K562 (cell line): ENCODE data around the gene C2CD4C. TPM values are rescaled to one million over a fixed set of nuclear protein-coding genes. Genes with fewer than 3 reads are reported as not detected.
A peak's percentile ranks its signal among the peaks of the same experiment; 100 is the strongest.

ENCODE experiments used
- ATAC-seq: fragments of 200-7000 bp; cut with Tn5 transposase; 3 replicates; pipeline ENCODE4 v1.9.1; 2020; ENCODE audit warnings: moderate library complexity
- BruUV-seq: library from RNA; stranded (reverse); fragments of 400-500 nt; replicated peaks from 2 replicates; lab custom pipeline; 2021; lab: Mats Ljungman, UMichigan
- CTCF ChIA-PET: fragments of 300-600 bp; formaldehyde crosslinking; extraction: SDS; loops from one replicate; lab custom pipeline; 2021; ENCODE audit warnings: low intra/inter-chr PET ratio; lab: Yijun Ruan, JAX
- POLR2A ChIA-PET: fragments of 300-600, 350-650 bp; sonication (Branson Sonifier 250); formaldehyde crosslinking; extraction: SDS; loops from one replicate; lab custom pipeline; 2021; ENCODE audit warnings: antibody characterized with exemption, inconsistent platforms; lab: Yijun Ruan, JAX
- DNase-seq, 4 experiments: peaks; one replicate each; pipeline versions ENCODE4 v3.0.0 to v3.0.0-alpha.2; 2011 to 2018; ENCODE audit warnings: low spot score in 3 of 4, mixed read lengths in 3 of 4; ENCODE audit errors: extremely low read depth in 1 of 4
- FAIRE-seq: peaks from 2 replicates; lab custom pipeline; 2011; peaks lifted over from hg19 to GRCh38; lab: Jason Lieb, UNC
- H2AFZ ChIP-seq: 2 replicates; pipeline ENCODE4 v1.6.0; 2011; ENCODE audit warnings: low read depth, low read length, control low read depth, inconsistent platforms
- H3K27ac ChIP-seq: fragments of 200-600 bp; 3 replicates; pipeline ENCODE4 v1.8.0; 2011; ENCODE audit warnings: low read depth, mild to moderate bottlenecking, control low read depth, inconsistent platforms, low read length, moderate library complexity, mixed read lengths; ENCODE audit errors: extremely low read depth
- H3K27me3 ChIP-seq, 2 experiments: fragments of 300-600 bp in 1 of 2; 2 replicates in 1 of 2; 3 replicates in 1 of 2; pipeline versions ENCODE4 v1.6.0 to v1.8.0; 2011; ENCODE audit warnings: inconsistent platforms in 2 of 2, low read length in 2 of 2, mild to moderate bottlenecking in 1 of 2, mixed read lengths in 1 of 2, moderate library complexity in 1 of 2; ENCODE audit not compliant: control insufficient read depth in 2 of 2, insufficient read depth in 2 of 2
- H3K36me3 ChIP-seq: fragments of 300-600 bp; 3 replicates; pipeline ENCODE4 v1.8.0; 2011; ENCODE audit warnings: mild to moderate bottlenecking, low read length, inconsistent platforms; ENCODE audit not compliant: control insufficient read depth, insufficient read depth
- H3K4me1 ChIP-seq, 2 experiments: fragments of 200-600 bp in 1 of 2; replicated peaks in 1 of 2; 2 replicates in 1 of 2; 3 replicates in 1 of 2; pipeline versions ENCODE4 v1.5.1 to v1.8.0; 2011; ENCODE audit warnings: inconsistent platforms in 2 of 2, low read length in 2 of 2, mild to moderate bottlenecking in 1 of 2, mixed read lengths in 1 of 2, moderate library complexity in 1 of 2; ENCODE audit not compliant: control insufficient read depth in 2 of 2, insufficient read depth in 2 of 2
- H3K4me2 ChIP-seq: 2 replicates; pipeline ENCODE4 v1.6.1; 2011; ENCODE audit warnings: low read length, control low read depth, inconsistent platforms, mixed read lengths; ENCODE audit not compliant: insufficient read depth
- H3K4me3 ChIP-seq: fragments of 200-600 bp; sonication (generic), shearing (Covaris generic); 2 replicates; pipeline ENCODE4 v1.5.1; 2016; ENCODE audit warnings: control low read depth, inconsistent platforms
- H3K79me2 ChIP-seq: fragments of 200-600 bp; 3 replicates; pipeline ENCODE4 v1.8.0; 2011; ENCODE audit warnings: low read length, inconsistent platforms; ENCODE audit not compliant: control insufficient read depth, insufficient read depth
- H3K9ac ChIP-seq, 2 experiments: 2 replicates each; pipeline versions ENCODE4 v1.6.0 to v1.6.1; 2011; ENCODE audit warnings: low read depth in 2 of 2, low read length in 2 of 2, control low read depth in 1 of 2, inconsistent platforms in 1 of 2, mild to moderate bottlenecking in 1 of 2, mixed read lengths in 1 of 2; ENCODE audit not compliant: insufficient read depth in 1 of 2
- H3K9me1 ChIP-seq: one replicate; pipeline ENCODE4 v1.6.0; 2011; ENCODE audit warnings: inconsistent platforms, mild to moderate bottlenecking, low read length, moderate library complexity; ENCODE audit not compliant: control insufficient read depth, insufficient read depth
- H3K9me3 ChIP-seq: replicated peaks from 2 replicates; pipeline ENCODE4 v1.5.1; 2011; ENCODE audit warnings: low read depth, low read length, inconsistent platforms; ENCODE audit not compliant: control insufficient read depth, insufficient read depth
- H4K20me1 ChIP-seq: replicated peaks from 2 replicates; pipeline ENCODE4 v1.6.1; 2011; ENCODE audit warnings: low read length, inconsistent platforms, mixed read lengths; ENCODE audit not compliant: control insufficient read depth, insufficient read depth
- CBFA2T2 ChIP-seq: fragments of 450-650 bp; conservative IDR thresholded peaks from 2 replicates; pipeline ENCODE4 v1.6.1; 2017; ENCODE audit warnings: mild to moderate bottlenecking
- RBM17 ChIP-seq: fragments of 200-400 bp; formaldehyde crosslinking; IDR thresholded peaks from 2 replicates; pipeline ENCODE4 v1.6.1; 2017; ENCODE audit warnings: low read depth, mild to moderate bottlenecking, low read length, borderline replicate concordance
- ZNF644 ChIP-seq: fragments of 200-800 bp; sonication (Bioruptor generic); IDR thresholded peaks from 2 replicates; pipeline ENCODE4 v1.6.1; 2016; ENCODE audit warnings: low read depth, missing genetic modification characterization, missing compliant biosample characterization
- ZNF830 ChIP-seq: fragments of 250-450 bp; sonication (Bioruptor Pico); IDR thresholded peaks from 2 replicates; pipeline ENCODE4 v1.5.0; 2021; ENCODE audit warnings: mild to moderate bottlenecking
- WGBS: fragments of 100-300 bp; shearing (Covaris generic); methylation state at CpG from one replicate; pipeline ENCODE4 v1.1.6; 2016; ENCODE audit warnings: low coverage, mixed read lengths; ENCODE audit not compliant: insufficient coverage; ENCODE audit errors: missing lambda C conversion rate; 5-methylcytosine and 5-hydroxymethylcytosine counted together
- in situ Hi-C: fragments of 300-500 bp; cut with MboI; formaldehyde crosslinking; loops from 4 replicates; pipeline ENCODE4 v1.15.0; 2018; ENCODE audit warnings: inconsistent platforms, mixed read lengths
- intact Hi-C: fragments of 100-400 bp; cut with micrococcal nuclease; formaldehyde crosslinking; loops from 2 replicates; pipeline ENCODE4 v1.14.2; 2022
- polyA plus RNA-seq, 8 experiments: library from polyadenylated mRNA; depleted of rRNA in 4 of 8; stranded (reverse) in 5 of 8; unstranded in 3 of 8; fragments of >200 nt; fragmentation: Nextera tagmentation in 2 of 8; fragmentation: Illumina TruSeq in 1 of 8; extraction: Ambion mirVana in 2 of 8; extraction: Trizol in 1 of 8; gene quantifications; 2 replicates each; pipeline versions ENCODE4 v1.2.1 to v1.2.3, GENCODE V29; 2011 to 2014; ENCODE audit warnings: inconsistent platforms in 1 of 8, missing spikeins in 1 of 8
- total RNA-seq, 7 experiments: library from RNA; depleted of rRNA in 6 of 7; stranded (reverse); fragments of >200 nt in 6 of 7; fragmentation: Illumina TruSeq in 2 of 7; extraction: Trizol in 2 of 7; gene quantifications; 2 replicates each; pipeline versions ENCODE4 v1.2.1 to v1.2.3, GENCODE V29; 2011 to 2021; ENCODE audit warnings: low replicate concordance in 1 of 7
- TF ChIP-seq, protein P1 (sequence below): sonication (generic); formaldehyde crosslinking; IDR thresholded peaks from 2 replicates; pipeline ENCODE4 v1.8.0; 2022; ENCODE audit warnings: missing genetic modification reagents, mild to moderate bottlenecking, moderate library complexity, borderline replicate concordance

C2CD4C gene
- total and polyA plus RNA-seq, 9 of the 15 experiments (the other 6 are each of a cell fraction or from before 2014, with no cell fraction given) = 0.01 to 0.07 TPM; not detected in 7

DNA sequence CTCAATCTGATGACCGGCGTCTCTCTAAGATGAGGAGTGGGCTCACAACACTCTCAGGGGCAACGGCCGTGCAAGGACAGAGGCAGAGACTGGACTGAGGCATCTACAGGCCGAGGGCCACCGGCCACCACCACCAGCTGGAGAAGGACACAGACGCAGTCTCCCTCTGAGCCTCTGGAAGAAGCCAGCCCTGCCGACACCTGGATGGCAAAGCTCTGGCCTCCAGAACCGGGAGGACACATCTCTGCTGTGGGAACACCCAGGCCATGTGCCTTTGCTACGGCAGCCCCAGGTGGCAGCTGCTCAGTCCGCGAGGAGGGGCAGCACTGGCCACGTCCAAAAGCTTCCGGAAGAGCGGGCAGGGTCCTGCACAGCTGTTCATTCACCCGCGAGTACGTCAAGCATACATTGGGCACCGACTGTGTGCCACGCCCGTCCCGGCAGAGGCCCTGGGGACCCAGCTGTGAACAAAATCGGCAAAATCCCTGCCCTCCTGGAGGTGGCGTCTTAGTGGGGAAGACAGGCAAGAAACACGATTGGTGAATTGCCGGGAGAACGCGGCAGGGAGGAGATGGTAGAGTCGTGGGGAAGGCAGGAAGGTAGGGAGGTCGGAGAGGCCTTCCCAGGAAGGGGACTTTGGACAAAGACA is 17.1 kb downstream of the C2CD4C start:
- no peaks in the 10 kb centered on the region for H4K20me1 ChIP-seq
- H3K9me1 ChIP-seq = no peaks in the 10 kb centered on the region
- CTCF ChIA-PET = no interaction called here
- H3K9me3 ChIP-seq = peaks cover 4% of the 10 kb centered on the region; the same call in 1 of the 2 replicates
- no peak overlapping the region for H3K4me3 ChIP-seq
- no peak for FAIRE-seq
- no peak overlapping the region for H3K9ac ChIP-seq
- H3K4me2 ChIP-seq = no peak overlapping the region
- H3K79me2 ChIP-seq = no peaks in the 10 kb centered on the region
- no peak for DNase-seq
- BruUV-seq = no TSS peak
- H3K36me3 ChIP-seq = no peaks in the 10 kb centered on the region
- peaks cover 0 to 9% of the 10 kb centered on the region in 2 experiments; a peak in 1 of 5 replicates for H3K4me1 ChIP-seq
- POLR2A ChIA-PET = no interaction called here
- ATAC-seq = no peak
- peaks cover 23 to 43% of the 10 kb centered on the region in 2 experiments for H3K27me3 ChIP-seq
- WGBS = 16% methylated on average over 30 of the region's 30 CpGs
- intact Hi-C loops = no loop called here
- in situ Hi-C loops = no loop called here
- H2AFZ ChIP-seq = no peak overlapping the region
- H3K27ac ChIP-seq = no peak overlapping the region
- TF ChIP-seq, protein P1, sequence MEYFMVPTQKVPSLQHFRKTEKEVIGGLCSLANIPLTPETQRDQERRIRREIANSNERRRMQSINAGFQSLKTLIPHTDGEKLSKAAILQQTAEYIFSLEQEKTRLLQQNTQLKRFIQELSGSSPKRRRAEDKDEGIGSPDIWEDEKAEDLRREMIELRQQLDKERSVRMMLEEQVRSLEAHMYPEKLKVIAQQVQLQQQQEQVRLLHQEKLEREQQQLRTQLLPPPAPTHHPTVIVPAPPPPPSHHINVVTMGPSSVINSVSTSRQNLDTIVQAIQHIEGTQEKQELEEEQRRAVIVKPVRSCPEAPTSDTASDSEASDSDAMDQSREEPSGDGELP (CRISPR knock-in tag) = 0 out of 2 replicates have a peak, but pooled peaks have one; percentile 12
- TF ChIP-seq ZNF644 (tag) (no peak), ZNF830 (CRISPR knock-in tag) (no peak), CBFA2T2 (no peak), RBM17 (no peak)
